ENCODE data around the gene GALNT10.

- TF ChIP-seq CTCF (IDR thresholded peaks at IDR 0.05) (no peak), EP300 (IDR thresholded peaks at IDR 0.05) (no peak), POLR2AphosphoS5 (IDR thresholded peaks at IDR 0.05) (no peak)
These were observed 53.2 kb downstream of the GALNT10 start for GRCh38 chr5:154243736-154244135.

Measured in stomach (tissue), 4 donors.